IPS DF 19.7 (cell line): ENCODE results near the gene AFG1L.
"Not testable (repeated sequence)": the region's sequence is repeated elsewhere in the genome, so short reads cannot be mapped to it uniquely, and the experiment has no call there.

ENCODE experiments used
- DNase-seq: peaks from one replicate; pipeline ENCODE4 v3.0.0-alpha.2; 2013; ENCODE audit warnings: low read depth, low spot score

AFG1L gene

GRCh38 chr6:108350528-108350927, 55.7 kb downstream of the AFG1L start:
- no peak for DNase-seq

GRCh38 chr6:108353853-108354252, 59.0 kb downstream of the AFG1L start:
- DNase-seq = no peak

DNA sequence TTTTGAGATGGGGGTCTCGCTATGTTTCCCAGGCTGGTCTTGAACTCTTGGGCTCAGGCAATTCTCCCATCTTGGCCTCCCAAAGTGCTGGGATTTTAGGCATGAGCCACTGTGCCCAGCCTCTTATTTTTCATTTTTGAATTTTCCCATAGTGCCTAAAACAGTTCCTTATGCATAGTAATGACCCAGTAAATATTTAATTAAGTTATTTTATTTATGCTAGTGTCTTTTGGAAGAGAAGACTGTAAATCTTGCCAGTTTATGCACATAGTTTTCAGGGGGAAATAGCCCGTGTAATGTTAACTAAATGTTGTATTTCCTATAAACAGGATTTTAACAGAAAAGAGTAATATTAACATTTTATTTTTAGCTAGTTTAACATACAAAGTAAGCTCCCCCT, 60.3 kb downstream of the AFG1L start:
- DNase-seq = no peak

DNA sequence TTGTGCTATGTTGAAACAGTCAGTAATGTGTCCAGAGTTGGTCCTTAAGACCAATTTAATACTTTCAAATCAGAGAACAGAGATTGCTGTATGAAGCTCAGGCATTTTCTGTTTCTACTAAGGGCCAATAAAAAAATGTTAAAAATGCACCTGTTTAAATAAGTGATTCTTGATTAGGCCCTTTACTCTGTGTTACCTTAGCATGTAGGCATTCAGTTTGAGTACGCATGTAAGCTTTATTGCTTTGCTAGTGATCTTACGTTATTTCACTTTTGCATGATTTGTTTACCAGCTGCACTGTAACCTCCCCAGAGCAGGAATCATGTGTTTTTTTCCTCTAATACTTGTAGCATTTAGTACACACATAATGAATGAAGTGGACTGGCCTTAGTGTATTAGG, 61.0 kb downstream of the AFG1L start:
- no peak for DNase-seq

DNA sequence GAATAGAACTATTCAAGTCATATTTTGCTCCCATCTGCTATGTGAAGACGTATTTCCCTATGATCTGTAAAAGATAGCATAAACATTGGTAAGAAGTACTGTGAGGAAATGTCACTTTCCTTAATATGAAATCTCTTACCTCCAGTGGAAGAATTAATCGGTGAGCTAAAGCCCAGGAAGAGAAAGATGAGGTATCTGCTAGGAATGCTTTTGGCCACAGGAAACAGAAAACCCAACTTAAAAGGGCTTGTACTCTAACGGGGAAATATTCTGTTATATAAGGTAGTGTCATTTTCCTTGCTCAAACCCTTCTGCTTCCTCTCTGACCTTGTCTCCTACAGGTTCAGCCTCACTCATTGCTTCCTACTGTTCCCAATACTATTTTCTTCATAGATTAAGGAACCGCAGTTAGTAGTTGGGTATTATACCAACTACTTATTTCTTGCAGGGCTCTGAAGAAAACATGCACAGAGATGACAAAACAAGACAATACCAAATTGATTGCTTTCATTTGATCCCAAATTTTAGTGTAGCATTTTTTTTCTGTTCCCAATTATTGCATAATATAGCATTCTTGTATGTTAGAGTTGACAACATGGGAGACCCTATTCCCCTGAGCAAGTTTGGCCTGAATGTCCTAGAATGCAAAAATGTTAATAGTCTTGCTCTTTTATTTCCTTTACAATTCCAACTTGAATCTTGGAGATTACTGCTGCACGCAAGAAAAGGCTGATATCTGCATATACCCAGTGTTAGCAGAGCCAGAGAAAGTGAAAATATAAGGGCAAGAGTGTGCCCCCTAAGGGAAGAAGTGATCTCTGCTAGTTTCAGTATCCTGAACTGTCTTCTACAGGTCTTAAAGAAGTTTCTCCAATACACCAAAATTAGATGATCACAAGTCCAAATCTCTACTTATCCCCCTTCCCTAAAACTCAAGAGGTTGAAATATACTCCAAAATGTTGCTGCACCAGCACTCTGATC, 65.3 kb downstream of the AFG1L start:
- no peak for DNase-seq

- DNase-seq = no peak
Observed at GRCh38 chr6:108360919-108361311, 66.1 kb downstream of the AFG1L start.

DNA sequence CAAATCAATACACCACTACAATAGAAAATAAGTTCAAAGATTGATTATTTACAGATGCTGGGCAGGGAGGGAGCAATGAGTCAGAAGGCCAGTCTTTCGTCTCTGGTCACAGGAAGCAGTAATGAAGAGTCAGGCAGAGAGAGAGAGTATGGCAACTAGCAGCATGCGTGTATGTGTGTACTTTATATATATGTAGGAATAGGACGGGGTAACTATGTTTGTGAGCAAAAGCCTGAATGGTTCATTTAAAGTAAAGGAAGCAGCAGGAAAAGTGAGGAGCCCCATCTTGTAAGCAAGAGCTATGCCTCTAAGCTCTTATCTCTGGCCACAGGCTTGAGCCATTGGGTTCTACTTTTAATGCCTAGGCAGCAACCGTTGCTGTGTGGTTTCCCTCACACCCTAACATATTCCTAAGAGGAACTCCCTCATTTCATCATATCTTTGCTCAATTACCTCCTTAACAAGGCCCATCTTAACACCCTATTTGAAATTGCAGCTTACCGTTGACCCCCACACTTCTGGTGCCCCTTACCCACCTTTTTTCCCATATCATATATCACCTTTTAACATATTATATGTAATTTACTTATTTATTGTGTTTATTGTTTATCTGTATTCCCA, 66.6 kb downstream of the AFG1L start:
- DNase-seq = no peak

GRCh38 chr6:108362455-108362854, 67.6 kb downstream of the AFG1L start:
- no peak for DNase-seq

DNA sequence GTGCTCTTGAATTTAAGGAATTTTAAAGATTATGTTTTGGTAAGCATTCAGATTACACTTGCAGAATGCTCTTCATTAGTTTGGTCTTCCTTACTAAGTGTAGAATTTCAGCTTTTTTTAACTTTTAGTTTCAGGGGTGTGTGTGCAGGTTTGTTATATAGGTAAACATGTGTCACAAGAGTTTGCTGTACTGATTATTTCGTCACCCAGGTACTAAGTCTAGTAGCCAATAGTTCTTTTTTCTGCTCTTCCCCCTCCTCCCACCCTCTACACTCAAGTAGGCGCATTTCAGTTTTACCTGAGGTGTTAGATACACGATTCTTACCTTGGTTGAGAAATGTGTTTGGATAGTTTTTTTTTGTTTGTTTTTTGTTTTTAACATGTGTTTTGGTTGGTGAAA, 68.3 kb downstream of the AFG1L start:
- no peak for DNase-seq

DNA sequence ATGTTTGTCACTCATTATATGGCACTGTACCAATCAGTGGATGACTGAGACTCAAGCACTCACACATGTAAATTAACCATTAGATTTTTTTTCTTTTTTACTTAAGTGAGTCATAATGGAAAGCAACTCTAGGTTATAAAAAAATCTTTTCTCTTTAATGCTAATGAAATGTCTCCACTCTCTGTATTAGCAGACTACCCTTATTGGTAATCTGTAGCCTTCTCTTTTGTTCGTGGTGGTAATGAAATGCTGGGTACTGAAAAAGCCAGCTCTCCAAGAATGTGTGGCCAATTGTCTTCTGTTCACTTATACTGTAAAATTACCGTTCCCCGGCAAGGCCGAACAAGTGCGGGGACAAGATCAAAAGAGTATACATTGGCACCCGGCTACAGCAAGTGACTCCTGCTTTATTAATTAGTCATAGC, 69.0 kb downstream of the AFG1L start:
- no peak for DNase-seq

- no peak for DNase-seq
Observed at GRCh38 chr6:108364470-108364869, 69.6 kb downstream of the AFG1L start.

- DNase-seq = no peak
Observed at GRCh38 chr6:108365478-108365877, 70.6 kb downstream of the AFG1L start.

GRCh38 chr6:108366236-108366635, 71.4 kb downstream of the AFG1L start:
- DNase-seq = no peak

DNA sequence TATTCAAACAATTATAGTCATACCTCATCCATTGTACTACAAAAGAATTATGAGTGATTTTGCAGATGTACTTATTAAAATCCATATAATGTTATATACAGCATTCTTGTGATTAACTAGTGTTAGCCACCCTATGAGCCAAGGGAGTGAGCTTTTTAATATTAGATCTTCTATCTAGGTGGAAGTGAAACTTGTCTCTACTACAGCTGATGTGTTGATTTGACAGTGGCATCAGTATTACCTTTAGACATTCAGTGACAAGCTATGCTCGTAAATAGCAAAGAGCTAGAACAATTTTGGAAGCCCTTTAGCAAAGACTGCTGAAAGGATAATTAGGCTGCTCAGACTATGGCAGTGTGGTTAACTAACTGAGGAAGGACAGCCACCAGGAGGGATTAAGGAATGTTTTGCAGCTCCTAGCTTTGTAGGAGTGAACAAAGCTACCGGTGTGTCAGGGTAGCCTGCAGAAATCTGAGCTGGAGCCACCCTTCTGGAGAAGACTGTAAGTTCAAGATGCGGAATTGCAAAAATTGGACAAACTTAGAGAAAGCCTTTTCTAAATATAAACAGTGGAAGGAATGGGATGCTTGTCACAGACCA, 73.7 kb downstream of the AFG1L start:
- DNase-seq = no peak

DNA sequence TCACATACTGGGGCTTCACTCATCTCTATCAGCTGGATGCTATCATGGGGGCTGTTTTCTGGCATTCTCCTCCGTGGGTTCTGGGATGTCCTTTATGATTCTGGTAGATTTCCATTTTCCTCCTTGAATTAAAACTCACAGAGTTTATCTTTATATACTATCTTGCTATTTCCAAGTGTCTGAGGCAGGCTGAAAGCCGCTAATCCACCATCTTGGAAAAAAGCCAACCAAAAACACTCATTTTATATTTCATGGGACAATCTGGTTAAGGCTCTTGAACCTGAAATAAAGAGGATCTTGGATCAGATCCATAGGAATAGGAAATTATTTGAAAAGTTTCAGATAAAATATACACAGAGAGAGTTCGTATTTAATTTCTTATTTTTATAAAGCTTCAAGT, 86.0 kb downstream of the AFG1L start:
- DNase-seq = no peak

DNA sequence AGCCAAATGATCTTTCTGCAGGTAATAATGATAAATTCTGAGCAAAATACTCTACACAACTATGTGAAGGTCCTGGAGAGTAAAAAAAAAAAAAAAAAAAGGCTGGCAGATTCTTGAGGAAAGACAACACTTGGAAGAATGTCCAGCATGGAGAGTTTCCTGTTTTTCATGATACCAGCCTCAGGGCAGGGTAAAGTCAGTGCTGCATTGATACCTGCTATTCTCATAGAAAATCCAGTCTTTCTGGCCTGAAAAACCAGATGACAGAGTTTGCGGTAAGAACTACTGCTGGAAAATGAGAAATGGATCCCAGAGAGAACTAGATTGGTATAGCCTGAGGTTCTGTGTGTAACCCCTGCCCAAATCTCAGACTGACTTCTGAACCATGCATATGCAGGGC, 89.1 kb downstream of the AFG1L start:
- DNase-seq = no peak

DNA sequence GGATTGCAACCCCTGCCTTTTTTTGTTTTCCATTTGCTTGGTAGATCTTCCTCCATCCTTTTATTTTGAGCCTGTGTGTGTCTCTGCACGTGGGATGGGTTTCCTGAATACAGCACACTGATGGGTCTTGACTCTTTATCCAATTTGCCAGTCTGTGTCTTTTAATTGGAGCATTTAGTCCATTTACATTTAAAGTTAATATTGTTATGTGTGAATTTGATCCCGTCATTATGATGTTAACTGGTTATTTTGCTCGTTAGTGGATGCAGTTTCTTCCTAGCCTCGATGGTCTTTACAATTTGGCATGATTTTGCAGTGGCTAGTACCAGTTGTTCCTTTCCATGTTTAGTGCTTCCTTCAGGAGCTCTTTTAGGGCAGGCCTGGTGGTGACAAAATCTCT, 94.3 kb downstream of the AFG1L start:
- not testable (repeated sequence) for DNase-seq

DNA sequence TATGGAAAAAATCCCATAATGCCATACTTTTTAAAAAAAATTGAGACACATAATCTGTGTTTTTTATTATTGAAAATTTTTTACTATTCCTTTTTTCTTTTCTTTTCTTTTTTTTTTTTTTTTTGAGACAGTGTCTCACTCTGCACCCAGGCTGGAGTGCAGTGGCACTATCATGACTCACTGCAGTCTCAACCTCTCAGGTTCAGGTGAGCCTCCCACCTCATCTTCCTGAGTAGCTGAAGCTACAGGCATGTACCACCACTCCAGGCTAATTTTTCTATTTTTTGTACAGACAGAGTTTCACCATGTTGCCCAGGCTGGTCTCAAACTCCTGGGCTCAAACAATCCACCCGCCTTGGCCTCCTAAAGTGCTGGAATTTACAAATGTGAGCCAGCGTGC, 100.4 kb downstream of the AFG1L start:
- DNase-seq = no peak

- DNase-seq = no peak
Observed at GRCh38 chr6:108403236-108403635, 108.4 kb downstream of the AFG1L start.

GRCh38 chr6:108406943-108407342, 112.1 kb downstream of the AFG1L start:
- no peak for DNase-seq

GRCh38 chr6:108407904-108408827, 113.3 kb downstream of the AFG1L start:
- DNase-seq = no peak

DNA sequence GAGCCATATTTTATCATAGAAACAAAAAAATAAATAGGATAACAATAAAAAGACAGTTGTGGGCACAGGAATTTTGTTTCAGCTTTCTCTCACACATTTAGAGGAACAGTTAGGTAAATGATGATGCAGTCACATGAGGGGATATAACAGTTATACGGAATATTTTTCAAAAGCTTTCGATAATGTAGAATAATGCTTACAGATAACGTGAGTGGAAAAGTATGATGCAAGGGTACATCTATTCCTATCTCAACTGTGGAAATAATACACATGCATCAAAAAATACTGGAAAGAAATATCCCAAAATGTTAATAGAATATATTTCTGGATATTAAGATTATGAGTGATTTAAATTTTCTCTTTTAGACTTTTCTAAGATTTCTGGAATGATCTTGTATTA, 114.0 kb downstream of the AFG1L start:
- DNase-seq = no peak
